ENCODE data around the gene POU2AF1.

POU2AF1 gene

DNA sequence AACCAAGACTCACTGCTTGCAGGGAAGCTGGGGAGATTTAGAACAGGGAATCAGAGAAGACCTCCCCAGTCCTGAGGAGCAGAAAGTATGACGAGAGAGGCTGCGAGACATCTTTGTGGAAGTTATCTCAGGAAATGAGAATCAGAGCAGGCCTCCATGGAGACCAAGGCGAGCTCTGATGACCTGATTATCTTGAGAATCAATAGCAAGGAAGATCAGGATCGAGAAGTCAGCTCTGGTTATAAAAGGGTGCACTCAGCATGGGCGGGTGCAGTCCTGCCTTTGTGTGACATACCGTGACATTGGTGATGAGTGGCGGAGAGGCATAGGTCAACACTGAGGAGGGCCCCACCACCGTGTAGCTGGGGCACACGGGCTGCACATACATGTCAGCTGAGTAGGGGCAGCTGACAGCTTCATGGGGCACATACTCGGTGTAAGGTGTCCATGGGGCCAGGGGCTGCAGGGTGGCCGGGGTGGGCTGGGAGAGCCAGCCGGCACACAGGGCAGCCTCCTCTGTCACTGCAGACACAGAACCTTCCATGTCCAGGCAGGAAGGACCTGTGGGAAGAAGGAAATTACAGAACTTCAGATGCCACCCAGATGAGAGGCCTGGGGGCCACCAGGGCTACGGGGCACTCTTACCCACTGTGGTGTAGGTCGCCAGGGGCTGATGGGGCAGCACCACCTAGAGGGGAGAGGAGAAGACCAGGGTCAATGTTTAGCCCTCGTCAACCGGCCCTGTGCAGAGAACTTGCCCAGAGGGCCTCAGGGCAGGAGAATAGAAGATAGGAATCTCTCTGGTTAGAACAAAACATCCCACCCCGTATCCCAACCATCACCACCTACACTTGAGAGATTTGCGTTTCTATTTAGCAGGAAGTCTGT, 21.7 kb downstream of the POU2AF1 start:
- no peak overlapping the region for H3K4me2 ChIP-seq
- H3K9ac ChIP-seq = no peak overlapping the region
- H3K4me3 ChIP-seq = no peak overlapping the region

DNA sequence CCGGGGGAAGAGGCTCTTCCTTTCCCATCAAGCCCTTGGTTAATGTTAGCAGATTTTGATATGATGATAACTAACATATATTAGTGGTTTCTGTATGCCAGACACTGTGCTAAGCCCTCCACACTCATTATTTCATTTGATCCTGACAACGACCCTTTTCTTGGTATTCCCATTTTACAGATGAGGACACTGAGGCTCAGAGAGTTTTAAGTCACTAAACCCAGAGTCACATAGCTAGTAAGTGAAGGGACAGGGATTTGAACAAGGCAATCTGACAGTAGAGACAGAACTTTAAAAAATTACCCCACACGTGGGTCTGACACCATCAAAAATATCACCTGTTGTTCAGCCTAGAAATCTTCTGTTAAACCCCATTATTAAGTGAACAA, 22.4 kb downstream of the POU2AF1 start:
- H3K36me3 ChIP-seq = peaks cover 100% of the 10 kb centered on the region
- H3K9ac ChIP-seq = no peak overlapping the region
- H3K4me1 ChIP-seq = peaks cover 56% of the 10 kb centered on the region

More for the DNA sequence above, 21.7 kb downstream of the POU2AF1 start:
- TF ChIP-seq Cebpa-rat (IDR thresholded peaks at IDR 0.05) = no peak
- Histone ChIP-seq H3K27me3 (no peaks in the 10 kb centered on the region), H3K36me3 (peaks cover 100% of the 10 kb centered on the region), H3K9me3 (peaks cover 6% of the 10 kb centered on the region; the same call in 1 of the 2 replicates), H4K20me1 (peaks cover 76% of the 10 kb centered on the region), H3K4me1 (peaks cover 59% of the 10 kb centered on the region), H3K27ac (no peak overlapping the region)

DNA sequence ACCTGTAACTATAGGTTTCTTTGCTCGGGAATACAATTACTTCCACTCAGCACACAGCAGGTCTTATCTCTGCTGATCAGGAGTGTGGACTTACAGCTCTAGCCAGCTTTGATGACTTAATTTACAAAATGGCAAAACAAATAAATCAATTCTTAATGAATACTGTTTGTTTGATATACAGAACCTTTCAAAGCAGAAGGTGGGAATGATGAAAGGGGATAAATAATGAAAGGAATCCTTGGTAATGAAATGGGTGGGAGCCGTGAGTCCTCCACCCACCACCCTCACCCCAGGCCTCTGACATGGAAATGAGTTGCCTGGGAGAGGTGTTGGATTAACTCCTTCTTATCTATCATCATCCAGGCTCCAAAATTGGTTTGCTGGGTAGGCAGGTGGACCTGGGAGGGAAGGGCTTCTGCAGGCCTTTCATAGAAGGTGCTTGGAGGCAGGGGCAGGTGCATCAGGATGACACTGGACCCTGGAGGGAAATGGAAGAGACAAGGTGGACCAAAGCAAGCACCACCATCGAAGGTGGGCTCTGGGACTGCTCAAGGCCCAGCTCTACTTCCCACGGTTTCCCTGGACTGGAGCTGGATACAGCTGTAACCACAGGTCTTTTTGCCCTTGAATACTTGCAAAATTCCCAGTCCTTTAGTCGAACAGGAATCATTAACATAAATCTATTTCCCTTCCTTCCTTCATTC, 23.0 kb downstream of the POU2AF1 start:
- Histone ChIP-seq H4K20me1 (peaks cover 63% of the 10 kb centered on the region), H3K9me3 (peaks cover 6% of the 10 kb centered on the region; the same call in 1 of the 2 replicates), H3K27ac (no peak overlapping the region), H3K4me1 (peaks cover 50% of the 10 kb centered on the region), H3K4me2 (no peak overlapping the region), H3K27me3 (no peaks in the 10 kb centered on the region), H3K4me3 (no peak overlapping the region), H3K36me3 (peaks cover 100% of the 10 kb centered on the region), H3K9ac (no peak overlapping the region)
- no peak for TF ChIP-seq Cebpa-rat (IDR thresholded peaks at IDR 0.05)

More for the DNA sequence above, 22.4 kb downstream of the POU2AF1 start:
- H3K4me3 ChIP-seq = no peak overlapping the region
- H4K20me1 ChIP-seq = peaks cover 69% of the 10 kb centered on the region
- H3K27ac ChIP-seq = no peak overlapping the region
- no peak for TF ChIP-seq Cebpa-rat (IDR thresholded peaks at IDR 0.05)
- H3K4me2 ChIP-seq = no peak overlapping the region
- no peaks in the 10 kb centered on the region for H3K27me3 ChIP-seq
- peaks cover 6% of the 10 kb centered on the region; the same call in 1 of the 2 replicates for H3K9me3 ChIP-seq

DNA sequence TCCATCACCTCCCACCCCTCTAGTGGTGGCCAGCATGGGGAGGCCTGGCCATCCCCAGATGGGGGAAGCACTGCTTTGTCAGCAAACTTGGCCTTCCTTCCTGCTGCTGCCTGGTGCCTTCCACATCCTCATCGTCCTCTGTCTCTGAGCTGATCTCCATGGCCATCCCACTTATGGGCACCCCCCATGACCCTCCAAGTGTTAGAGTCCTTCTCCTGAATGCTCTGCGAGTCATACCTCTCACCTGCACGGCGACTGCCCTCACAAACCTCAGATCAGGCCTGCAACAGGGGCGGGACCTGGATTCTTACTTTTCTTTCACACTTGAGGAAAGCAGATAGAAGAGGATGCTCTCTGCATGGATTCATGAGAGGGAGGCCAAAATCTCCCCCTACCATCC, 24.0 kb downstream of the POU2AF1 start:
- peaks cover 40% of the 10 kb centered on the region for H3K4me1 ChIP-seq
- no peak overlapping the region for H3K4me3 ChIP-seq
- no peak overlapping the region for H3K9ac ChIP-seq
- peaks cover 95% of the 10 kb centered on the region for H3K36me3 ChIP-seq
- TF ChIP-seq Cebpa-rat (IDR thresholded peaks at IDR 0.05) = no peak
- no peaks in the 10 kb centered on the region for H3K27me3 ChIP-seq
- H3K27ac ChIP-seq = peak overlapping the region; percentile 18; the same call in 1 of the 2 replicates
- H4K20me1 ChIP-seq = peaks cover 53% of the 10 kb centered on the region
- peak overlapping the region; percentile 2; the same call in 1 of the 2 replicates for H3K4me2 ChIP-seq
- peaks cover 6% of the 10 kb centered on the region; the same call in 1 of the 2 replicates for H3K9me3 ChIP-seq

DNA sequence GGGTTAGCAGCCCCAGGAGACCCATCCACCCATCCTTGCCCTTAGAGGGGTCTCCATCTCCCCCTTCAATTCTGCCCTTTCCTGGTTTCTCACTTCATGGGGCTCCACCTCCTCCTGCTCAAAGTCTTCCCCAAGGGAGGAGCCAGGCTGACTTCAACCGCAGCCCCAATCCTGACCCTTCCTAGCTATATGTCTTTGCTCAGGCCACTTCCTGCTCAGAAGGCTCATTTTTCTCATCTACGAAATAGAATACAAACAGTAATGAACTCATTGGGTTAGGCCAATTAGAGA, 24.5 kb downstream of the POU2AF1 start:
- TF ChIP-seq Cebpa-rat (IDR thresholded peaks at IDR 0.05) = no peak
- Histone ChIP-seq H3K9me3 (peaks cover 6% of the 10 kb centered on the region; the same call in 1 of the 2 replicates), H3K27me3 (no peaks in the 10 kb centered on the region), H3K36me3 (peaks cover 90% of the 10 kb centered on the region), H4K20me1 (peaks cover 48% of the 10 kb centered on the region), H3K9ac (no peak overlapping the region), H3K4me3 (no peak overlapping the region), H3K4me1 (peaks cover 34% of the 10 kb centered on the region), H3K4me2 (peak overlapping the region; percentile 14; the same call in 1 of the 2 replicates), H3K27ac (peak overlapping the region; percentile 18; the same call in 1 of the 2 replicates)

DNA sequence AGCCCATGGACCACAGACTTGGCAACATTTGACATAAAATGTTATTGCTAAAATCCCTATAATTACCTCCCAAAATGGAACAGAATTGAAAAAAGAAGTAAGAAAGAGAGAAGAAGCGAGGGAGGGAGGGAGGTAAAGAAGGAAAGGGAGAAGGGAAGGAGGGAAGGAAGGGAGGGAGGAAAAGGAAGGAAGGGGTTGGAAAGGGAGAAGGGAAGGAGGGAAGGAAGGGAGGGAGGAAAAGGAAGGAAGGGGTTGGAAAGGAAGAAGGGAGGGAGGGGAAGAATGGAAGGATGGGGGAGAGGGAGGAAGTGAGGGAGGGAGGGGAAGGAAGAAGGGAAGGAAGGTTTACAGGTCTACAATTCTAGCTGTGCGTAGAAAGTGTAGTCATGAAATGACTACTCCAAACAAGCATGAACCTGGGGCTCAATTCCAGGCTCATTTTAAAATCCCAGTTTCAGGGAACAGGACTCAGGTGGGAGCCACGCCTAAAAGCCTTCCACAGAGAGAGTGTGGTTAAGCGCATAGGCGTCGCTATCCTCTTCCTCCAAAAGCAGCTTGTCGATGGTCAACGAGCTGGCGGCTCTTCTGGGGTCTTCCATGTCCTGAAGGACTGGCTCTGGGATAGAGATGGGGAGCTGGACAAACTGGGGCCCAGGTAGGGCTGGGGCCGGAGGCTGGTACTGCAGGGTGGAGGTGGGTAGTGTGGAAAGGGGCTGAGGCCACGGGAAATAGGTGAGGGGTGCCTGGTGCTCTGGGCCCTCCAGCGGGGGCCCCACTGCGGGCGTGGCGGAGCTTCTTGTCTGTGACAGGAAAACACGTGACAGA, 25.1 kb downstream of the POU2AF1 start:
- no peak overlapping the region for H3K4me3 ChIP-seq
- TF ChIP-seq Cebpa-rat (IDR thresholded peaks at IDR 0.05) = no peak
- H3K4me2 ChIP-seq = peak overlapping the region; percentile 14; the same call in 1 of the 2 replicates
- H3K36me3 ChIP-seq = peaks cover 84% of the 10 kb centered on the region
- H3K9me3 ChIP-seq = peaks cover 6% of the 10 kb centered on the region; the same call in 1 of the 2 replicates
- peaks cover 42% of the 10 kb centered on the region for H4K20me1 ChIP-seq
- no peak overlapping the region for H3K9ac ChIP-seq
- no peaks in the 10 kb centered on the region for H3K27me3 ChIP-seq
- H3K27ac ChIP-seq = peak overlapping the region; percentile 22
- H3K4me1 ChIP-seq = peaks cover 34% of the 10 kb centered on the region

DNA sequence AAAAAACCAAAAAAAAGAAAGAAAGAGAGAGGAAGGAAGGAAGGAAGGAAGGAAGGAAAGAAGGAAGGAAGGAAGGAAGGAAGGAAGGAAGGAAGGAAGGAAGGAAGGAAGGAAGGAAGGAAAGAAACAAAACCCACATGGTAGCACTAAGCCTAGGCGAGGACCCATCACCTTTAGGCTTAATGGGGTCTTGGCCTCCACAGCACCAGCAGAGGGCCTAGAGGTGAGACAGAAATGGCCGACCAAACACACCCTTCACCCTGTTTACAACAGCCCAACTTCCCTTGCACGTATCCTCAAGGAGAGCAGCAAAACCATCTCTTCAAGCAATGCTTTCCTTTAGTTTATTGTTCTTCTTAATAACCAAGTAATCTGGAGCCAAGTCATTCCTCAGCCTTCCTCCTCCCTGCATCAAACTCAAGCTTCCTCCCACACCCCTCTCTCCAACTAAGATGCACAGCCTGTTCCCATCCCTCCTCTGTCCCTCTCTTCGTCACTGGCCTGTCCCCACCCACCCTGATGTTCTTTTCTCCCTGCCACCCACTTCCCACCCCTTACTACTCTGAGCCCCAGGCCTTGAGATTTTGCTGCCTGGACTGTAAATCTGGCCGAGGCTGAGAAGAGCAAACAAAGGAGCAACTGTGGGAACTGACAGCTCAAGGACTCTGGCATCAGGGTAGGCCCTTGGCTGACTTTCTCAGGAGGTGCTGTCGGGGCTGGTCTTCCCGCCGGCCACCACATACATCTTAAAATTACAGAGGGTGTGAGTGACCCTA, 26.0 kb downstream of the POU2AF1 start:
- Histone ChIP-seq H3K9ac (no peak overlapping the region), H3K27me3 (no peaks in the 10 kb centered on the region), H4K20me1 (peaks cover 35% of the 10 kb centered on the region), H3K4me2 (no peak overlapping the region), H3K27ac (peak overlapping the region; percentile 22; the same call in 1 of the 2 replicates), H3K36me3 (peaks cover 76% of the 10 kb centered on the region), H3K4me3 (no peak overlapping the region), H3K4me1 (peaks cover 34% of the 10 kb centered on the region), H3K9me3 (peaks cover 6% of the 10 kb centered on the region; the same call in 1 of the 2 replicates)
- no peak for TF ChIP-seq Cebpa-rat (IDR thresholded peaks at IDR 0.05)

DNA sequence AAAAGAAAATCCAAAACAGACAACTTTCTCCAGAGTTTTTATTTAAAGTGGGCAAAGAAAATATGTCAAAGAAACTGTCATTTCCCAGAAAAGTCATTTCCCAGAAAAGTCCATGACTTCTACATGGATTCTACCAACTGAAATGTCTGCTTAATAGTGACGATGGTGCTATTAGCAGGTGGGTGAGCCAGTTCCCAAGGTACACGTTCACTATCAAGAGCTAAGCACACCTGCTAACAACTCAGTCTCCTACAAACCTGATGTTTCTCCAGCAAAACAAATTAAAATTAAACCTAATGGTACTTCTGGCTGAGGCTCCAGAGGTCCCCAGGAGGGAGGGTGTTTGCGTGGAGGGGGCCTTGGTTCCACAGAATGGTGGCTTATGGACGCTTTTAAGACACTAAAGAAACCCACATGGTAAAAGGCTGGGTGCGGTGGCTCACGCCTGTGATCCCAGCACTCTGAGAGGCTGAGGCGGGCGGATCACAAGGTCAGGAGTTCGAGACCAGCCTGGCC, 26.8 kb downstream of the POU2AF1 start:
- Histone ChIP-seq H3K27me3 (no peaks in the 10 kb centered on the region), H3K27ac (no peak overlapping the region), H3K9me3 (peaks cover 6% of the 10 kb centered on the region; the same call in 1 of the 2 replicates), H3K4me3 (no peak overlapping the region), H3K4me1 (peaks cover 34% of the 10 kb centered on the region), H4K20me1 (peaks cover 27% of the 10 kb centered on the region), H3K9ac (no peak overlapping the region), H3K36me3 (peaks cover 67% of the 10 kb centered on the region), H3K4me2 (no peak overlapping the region)
- no peak for TF ChIP-seq Cebpa-rat (IDR thresholded peaks at IDR 0.05)
